HG03575 (cell line): Measurements from ENCODE around the gene THOC5.

ENCODE experiments used
- ATAC-seq: cut with Tn5 transposase; IDR thresholded peaks from one replicate; pipeline ENCODE4 v1.9.1; 2021; ENCODE audit not compliant: unreplicated experiment, insufficient number of reproducible peaks, low FRiP score; ENCODE audit errors: extremely low read depth

THOC5 gene

GRCh38 chr22:29480512-29481264, 72.9 kb downstream of the THOC5 start:
- ATAC-seq: no peak

GRCh38 chr22:29480262-29480511, 73.4 kb downstream of the THOC5 start:
- no peak for ATAC-seq

- ATAC-seq: no peak
Measured at GRCh38 chr22:29479417-29480261, 73.9 kb downstream of the THOC5 start, which contains the start of gene NEFH. NEFH (plus strand) TSS chr22:29480218; CDS start chr22:29480263, 45 bp downstream.

DNA sequence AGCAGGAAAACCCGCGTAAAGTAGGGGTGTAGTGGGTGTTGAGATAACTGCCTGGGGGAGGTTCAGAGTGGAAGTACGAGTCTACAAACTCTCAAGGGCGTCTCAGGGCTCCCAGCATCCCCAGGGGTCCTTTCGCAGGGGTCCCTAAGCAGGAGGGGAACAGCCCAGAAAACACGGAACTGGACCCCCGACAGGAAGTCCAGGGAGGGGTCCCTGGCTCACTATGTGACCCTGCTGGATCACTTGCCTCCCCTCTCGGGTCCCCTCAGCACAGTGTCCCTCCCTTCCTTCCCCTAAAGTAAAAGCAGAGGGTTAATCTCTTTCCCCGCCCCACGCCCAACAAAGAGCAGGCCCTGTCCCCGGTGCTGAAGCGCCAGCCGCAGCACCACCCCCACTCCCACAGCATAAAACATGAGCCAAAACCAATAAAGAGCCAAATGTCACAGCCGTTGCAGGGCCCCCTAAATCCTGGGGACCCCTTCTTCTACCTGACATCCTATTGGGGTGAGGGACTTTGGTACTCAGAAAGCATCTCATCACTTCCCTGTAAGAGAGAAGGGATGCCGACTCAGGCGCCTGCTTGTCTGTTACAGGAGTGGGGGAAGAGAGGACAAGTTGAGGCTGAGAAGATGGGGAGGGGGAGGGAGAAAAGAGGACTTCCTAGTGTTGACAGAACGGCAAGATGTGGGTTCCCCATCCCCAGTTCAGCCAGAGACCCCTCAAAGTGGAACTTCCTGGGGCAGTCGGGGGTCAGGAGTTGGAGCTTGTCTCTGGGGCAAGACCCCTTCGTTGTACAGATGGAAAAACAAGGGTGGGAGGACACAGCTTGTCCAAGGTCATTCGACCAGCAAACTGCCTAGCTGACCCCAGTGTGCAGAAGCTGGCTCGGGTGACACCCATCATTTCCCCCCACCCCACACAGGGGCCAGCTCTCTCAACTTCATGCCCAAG, 75.0 kb downstream of the THOC5 start:
- ATAC-seq: no peak

DNA sequence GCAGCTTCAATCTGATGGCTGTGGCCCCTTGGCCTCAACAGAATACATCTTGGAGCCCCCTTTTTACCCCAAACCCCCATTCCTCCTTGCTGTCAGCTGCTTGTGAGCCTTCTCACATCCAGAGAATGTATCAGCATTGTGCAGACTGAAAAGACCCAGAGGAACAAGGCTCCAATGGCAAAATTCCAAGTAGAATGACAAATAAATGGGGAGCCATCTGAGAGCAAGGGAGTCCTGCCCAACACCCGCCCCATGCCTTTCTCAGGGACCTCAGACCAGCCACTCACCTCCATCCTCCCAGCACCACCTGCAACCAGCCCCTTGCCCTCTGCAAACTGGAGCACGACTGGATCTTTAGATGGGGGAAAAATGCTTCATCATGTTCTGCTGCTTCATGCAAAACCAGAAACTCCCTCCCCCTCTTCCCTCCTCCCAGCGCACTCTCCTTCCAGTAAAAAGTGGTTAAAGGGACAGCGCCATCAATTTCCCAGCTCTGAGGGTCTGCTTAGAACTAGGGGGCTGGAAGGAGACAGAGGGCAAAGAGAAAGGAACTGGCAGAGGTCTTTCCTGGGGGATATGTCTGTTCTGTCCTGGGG, 75.7 kb downstream of the THOC5 start:
- ATAC-seq: no peak

GRCh38 chr22:29476116-29476515, 77.4 kb downstream of the THOC5 start:
- ATAC-seq: no peak

DNA sequence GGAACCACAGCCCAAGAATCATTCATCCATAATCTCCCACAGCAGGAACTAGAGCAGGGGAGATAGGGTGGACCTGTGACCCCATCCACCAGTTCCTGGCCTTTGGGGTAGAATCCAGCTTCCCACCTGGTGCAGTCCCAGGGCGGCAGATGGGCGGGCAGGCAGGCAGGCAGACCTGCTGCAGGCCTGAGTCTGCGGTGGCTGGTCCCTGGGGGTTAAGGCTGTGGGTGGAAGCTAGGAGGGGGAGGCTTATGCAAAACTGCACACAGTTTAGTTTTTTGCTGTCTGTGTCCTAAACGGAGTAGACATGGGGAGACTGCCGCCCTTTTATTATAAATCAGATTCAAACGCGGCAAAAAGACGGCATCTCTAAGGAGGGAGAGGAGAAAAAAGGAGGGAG, 78.0 kb downstream of the THOC5 start:
- ATAC-seq: no peak

DNA sequence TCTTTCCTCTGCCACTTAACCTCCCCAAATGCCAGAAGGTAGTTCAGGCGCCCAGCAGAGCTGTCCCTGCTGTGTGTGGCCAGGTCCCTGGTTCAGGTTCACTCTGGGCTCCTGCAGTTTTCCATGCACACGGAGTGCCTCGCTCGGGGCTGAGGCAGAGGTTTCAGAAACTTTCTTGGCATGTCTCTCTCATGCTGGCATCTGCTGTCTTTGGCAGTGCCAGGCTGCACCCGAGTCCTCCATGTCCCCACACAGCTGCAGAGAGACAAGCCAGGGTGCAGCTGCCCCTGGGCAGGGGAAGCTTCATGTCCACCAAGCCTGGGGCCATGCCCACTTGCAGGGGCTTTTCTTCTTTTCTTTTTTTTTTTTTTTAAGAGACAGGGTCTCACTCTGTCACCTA, 80.6 kb downstream of the THOC5 start:
- no peak for ATAC-seq

DNA sequence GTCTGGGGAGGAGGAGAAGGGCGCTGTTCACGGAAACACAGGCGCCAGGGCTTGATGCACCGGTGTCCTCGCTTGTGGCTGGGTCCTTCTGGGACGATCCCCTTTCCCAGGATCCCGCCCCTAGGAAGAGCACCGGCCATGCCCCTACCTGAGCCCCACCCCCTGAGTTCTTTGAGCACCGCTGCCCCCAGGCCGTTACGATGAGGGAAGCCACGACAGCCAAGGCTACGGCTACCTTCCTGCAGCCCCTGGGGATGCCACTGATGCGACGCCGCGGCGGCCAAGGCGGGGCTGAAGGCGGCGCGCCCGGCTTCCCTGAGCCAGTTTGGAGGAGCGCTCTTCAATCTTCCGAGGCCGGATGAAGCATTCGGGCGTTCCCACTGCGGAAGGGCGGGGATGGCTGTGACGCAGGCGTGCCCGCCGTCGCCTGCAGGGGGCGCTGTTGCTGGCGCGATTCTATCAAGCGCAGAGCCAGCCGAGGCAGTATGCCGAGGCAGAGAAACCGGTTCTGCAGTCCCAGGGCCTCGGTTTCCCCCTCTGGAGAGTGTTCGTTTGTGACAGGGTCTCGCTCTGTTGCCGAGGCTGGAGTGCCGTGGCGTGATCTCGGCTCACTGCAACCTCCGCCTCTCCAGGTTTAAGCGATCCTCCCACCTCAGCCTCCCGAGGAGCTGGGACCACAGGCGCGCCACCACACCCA, 83.2 kb downstream of the THOC5 start:
- ATAC-seq: no peak

- no peak for ATAC-seq
Measured at GRCh38 chr22:29469755-29470154, 83.8 kb downstream of the THOC5 start.

GRCh38 chr22:29464581-29464980, 89.0 kb downstream of the THOC5 start:
- ATAC-seq: no peak

DNA sequence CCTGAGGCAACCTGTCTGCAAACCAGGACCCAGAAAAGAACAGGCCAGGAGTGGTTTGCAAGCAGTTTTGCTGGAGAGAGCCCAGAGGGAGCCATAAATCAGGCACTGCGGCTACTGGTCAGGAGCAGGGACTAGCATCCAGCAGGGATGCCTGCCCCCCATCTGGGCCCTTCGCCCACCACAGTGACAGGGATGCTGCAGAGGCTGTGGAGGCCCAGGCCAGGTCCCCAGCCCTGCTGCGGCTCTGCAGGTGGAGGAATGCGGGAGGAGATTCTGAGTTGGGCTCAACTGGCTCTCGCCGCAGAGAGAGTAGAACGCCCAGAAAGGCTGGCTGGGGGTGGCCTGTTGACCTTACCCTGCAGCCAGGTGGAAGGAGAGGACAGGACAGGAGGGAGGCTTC, 89.9 kb downstream of the THOC5 start:
- no peak for ATAC-seq

GRCh38 chr22:29461263-29461662, 92.3 kb downstream of the THOC5 start:
- ATAC-seq: no peak

GRCh38 chr22:29459773-29460172, 93.8 kb downstream of the THOC5 start:
- ATAC-seq: no peak

GRCh38 chr22:29458551-29458950, 95.0 kb downstream of the THOC5 start:
- ATAC-seq: no peak

DNA sequence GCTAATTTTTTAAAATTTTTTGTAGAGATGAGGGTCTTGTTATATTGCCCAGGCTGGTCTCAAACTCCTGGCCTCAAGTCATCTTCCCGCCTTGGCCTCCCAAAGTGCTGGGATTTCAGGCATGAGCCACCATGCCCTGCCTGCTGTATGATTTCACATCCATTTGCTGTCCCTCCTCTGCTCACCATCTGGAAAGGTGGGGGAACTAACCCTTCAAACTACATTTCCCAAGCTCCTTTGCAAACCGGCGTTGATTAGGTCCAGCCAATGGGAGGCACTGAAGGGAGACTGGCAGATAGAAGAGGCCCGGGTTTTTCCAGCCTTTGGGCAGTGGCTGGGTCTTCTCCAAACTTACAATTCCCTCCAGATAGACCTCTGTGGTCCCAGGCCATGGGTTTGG, 95.8 kb downstream of the THOC5 start:
- ATAC-seq: no peak

DNA sequence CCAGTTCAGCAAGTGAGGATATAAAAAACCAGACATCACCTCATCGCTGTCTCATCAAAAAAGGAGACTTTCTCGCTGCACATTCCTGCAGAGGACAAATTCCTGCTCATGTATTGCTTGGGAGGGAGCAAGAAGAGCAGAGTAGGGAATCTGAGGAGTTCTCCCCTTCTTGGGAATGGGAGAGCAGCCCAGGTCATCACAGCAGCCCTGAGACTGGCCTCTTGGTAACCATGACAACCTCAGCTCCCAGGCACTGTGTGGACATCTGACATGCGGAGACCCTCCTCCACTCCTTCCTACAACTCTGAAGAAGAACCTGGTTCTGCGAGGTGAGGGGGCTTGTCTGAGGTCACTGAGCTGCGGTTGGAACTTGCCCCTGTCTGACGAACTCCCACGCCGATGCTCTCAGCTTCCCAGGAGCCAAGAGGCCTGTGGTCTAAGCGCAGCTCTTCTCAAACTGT, 97.3 kb downstream of the THOC5 start:
- ATAC-seq: no peak
